ENCODE measurements around the gene SLC30A3.

Gene SLC30A3

DNA sequence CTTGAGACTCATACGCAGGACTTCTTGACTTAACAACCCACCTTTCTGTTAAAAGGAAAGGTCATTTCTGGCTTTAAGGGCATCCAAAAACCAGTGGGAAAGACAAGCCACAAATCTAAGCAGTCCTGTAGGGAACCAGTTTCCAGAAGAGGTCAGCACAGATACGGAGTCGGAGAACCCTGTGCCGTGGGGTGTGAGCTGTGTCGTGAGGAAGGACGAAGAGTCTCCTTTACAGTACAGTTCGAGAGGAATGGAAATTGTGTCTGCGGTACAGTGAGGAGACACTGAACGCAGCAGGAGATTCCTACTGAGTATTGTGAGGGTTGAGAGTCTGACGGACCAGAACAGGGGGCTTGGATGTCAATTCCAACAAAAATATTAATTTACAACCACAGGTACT lies 17.7 kb downstream of the SLC30A3 start:
- Histone ChIP-seq H2AFZ (ENCODE audit: low read depth, low read length) (no peak overlapping the region), H4K20me1 (ENCODE audit: insufficient read depth, low read length) (no peaks in the 10 kb centered on the region), H3K27me3 (ENCODE audit: low read depth, low read length) (no peaks in the 10 kb centered on the region), H3K4me2 (ENCODE audit: low read length) (no peak overlapping the region), H3K9me3 (ENCODE audit: insufficient read depth, low read length) (no peaks in the 10 kb centered on the region), H3K79me2 (ENCODE audit: low read length) (no peaks in the 10 kb centered on the region), H3K36me3 (replicated peaks; ENCODE audit: low read depth, low read length) (peaks cover 44% of the 10 kb centered on the region), H3K4me1 (ENCODE audit: low read length) (no peaks in the 10 kb centered on the region), H3K4me3 (ENCODE audit: low read length) (no peak overlapping the region), H3K27ac (ENCODE audit: low read length) (no peak overlapping the region), H3K9ac (ENCODE audit: low read length) (no peak overlapping the region)
- TF ChIP-seq, protein P1, sequence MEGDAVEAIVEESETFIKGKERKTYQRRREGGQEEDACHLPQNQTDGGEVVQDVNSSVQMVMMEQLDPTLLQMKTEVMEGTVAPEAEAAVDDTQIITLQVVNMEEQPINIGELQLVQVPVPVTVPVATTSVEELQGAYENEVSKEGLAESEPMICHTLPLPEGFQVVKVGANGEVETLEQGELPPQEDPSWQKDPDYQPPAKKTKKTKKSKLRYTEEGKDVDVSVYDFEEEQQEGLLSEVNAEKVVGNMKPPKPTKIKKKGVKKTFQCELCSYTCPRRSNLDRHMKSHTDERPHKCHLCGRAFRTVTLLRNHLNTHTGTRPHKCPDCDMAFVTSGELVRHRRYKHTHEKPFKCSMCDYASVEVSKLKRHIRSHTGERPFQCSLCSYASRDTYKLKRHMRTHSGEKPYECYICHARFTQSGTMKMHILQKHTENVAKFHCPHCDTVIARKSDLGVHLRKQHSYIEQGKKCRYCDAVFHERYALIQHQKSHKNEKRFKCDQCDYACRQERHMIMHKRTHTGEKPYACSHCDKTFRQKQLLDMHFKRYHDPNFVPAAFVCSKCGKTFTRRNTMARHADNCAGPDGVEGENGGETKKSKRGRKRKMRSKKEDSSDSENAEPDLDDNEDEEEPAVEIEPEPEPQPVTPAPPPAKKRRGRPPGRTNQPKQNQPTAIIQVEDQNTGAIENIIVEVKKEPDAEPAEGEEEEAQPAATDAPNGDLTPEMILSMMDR (IDR thresholded peaks at IDR 0.05; ENCODE audit: low read depth, low read length): no peak
- no peak for TF ChIP-seq EZH2phosphoT487 (IDR thresholded peaks at IDR 0.05; ENCODE audit: low read depth)

DNA sequence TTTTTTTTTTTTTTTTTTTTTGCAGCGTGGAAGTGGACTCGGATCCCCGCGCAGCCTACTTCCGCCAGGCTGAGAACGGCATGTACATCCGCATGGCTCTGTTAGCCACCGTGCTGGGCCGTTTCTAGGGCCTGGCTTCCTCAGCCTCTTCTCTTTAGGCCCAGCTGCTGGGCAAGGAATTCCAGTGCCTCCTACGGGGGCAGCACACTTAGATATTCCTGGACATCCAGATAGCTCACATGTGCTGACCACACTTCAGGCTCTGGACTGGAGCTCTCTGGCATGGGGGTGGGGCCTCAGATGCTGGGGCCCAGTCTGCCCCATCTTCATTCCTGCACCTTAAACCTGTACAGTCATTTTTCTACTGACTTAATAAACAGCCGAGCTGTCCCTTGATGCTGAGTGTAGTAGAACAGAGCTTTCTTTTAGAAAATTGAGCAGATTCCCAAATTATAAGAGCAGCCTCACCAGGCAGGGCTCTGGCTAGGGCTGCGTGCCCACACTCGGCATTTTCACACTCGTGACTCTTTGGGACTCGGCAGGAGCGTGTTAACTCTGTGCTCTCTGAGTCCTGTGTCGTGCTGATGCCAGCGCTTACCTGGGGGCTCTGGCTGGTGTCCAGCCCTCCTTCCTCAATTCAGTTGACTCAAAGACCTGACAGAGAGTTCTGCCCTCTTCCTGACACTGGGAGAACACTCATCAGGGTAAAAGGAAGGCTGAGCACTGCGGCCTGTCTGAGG lies 19.3 kb downstream of the SLC30A3 start:
- Histone ChIP-seq H3K79me2 (ENCODE audit: low read length) (no peaks in the 10 kb centered on the region), H3K9me3 (ENCODE audit: insufficient read depth, low read length) (no peaks in the 10 kb centered on the region), H3K4me1 (ENCODE audit: low read length) (no peaks in the 10 kb centered on the region), H3K27ac (ENCODE audit: low read length) (no peak overlapping the region), H3K27me3 (ENCODE audit: low read depth, low read length) (no peaks in the 10 kb centered on the region), H3K36me3 (replicated peaks; ENCODE audit: low read depth, low read length) (peaks cover 56% of the 10 kb centered on the region), H3K4me2 (ENCODE audit: low read length) (no peak overlapping the region), H3K4me3 (ENCODE audit: low read length) (no peak overlapping the region), H3K9ac (ENCODE audit: low read length) (no peak overlapping the region), H4K20me1 (ENCODE audit: insufficient read depth, low read length) (no peaks in the 10 kb centered on the region), H2AFZ (ENCODE audit: low read depth, low read length) (no peak overlapping the region)
- TF ChIP-seq EZH2phosphoT487 (IDR thresholded peaks at IDR 0.05; ENCODE audit: low read depth): no peak
- TF ChIP-seq, protein P1 (IDR thresholded peaks at IDR 0.05; ENCODE audit: low read depth, low read length): no peak

DNA sequence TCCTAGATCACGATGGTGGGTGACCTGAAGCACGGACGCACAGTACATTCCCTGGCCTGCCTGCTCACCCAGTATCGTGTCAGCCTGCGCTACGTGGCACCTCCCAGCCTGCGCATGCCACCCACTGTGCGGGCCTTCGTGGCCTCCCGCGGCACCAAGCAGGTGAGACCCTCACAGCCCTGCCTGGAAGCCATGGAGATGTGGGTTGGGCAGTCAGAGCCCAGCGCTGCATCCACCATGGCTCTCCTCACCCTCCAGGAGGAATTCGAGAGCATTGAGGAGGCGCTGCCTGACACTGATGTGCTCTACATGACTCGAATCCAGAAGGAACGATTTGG lies 20.3 kb downstream of the SLC30A3 start:
- Histone ChIP-seq H4K20me1 (ENCODE audit: insufficient read depth, low read length) (no peaks in the 10 kb centered on the region), H2AFZ (ENCODE audit: low read depth, low read length) (no peak overlapping the region), H3K36me3 (replicated peaks; ENCODE audit: low read depth, low read length) (peaks cover 65% of the 10 kb centered on the region), H3K27ac (ENCODE audit: low read length) (no peak overlapping the region), H3K9ac (ENCODE audit: low read length) (no peak overlapping the region), H3K79me2 (ENCODE audit: low read length) (no peaks in the 10 kb centered on the region), H3K27me3 (ENCODE audit: low read depth, low read length) (no peaks in the 10 kb centered on the region), H3K4me2 (ENCODE audit: low read length) (no peak overlapping the region), H3K4me1 (ENCODE audit: low read length) (no peaks in the 10 kb centered on the region), H3K4me3 (ENCODE audit: low read length) (no peak overlapping the region), H3K9me3 (ENCODE audit: insufficient read depth, low read length) (no peaks in the 10 kb centered on the region)
- TF ChIP-seq, protein P1 (IDR thresholded peaks at IDR 0.05; ENCODE audit: low read depth, low read length): no peak
- TF ChIP-seq EZH2phosphoT487 (IDR thresholded peaks at IDR 0.05; ENCODE audit: low read depth): no peak

DNA sequence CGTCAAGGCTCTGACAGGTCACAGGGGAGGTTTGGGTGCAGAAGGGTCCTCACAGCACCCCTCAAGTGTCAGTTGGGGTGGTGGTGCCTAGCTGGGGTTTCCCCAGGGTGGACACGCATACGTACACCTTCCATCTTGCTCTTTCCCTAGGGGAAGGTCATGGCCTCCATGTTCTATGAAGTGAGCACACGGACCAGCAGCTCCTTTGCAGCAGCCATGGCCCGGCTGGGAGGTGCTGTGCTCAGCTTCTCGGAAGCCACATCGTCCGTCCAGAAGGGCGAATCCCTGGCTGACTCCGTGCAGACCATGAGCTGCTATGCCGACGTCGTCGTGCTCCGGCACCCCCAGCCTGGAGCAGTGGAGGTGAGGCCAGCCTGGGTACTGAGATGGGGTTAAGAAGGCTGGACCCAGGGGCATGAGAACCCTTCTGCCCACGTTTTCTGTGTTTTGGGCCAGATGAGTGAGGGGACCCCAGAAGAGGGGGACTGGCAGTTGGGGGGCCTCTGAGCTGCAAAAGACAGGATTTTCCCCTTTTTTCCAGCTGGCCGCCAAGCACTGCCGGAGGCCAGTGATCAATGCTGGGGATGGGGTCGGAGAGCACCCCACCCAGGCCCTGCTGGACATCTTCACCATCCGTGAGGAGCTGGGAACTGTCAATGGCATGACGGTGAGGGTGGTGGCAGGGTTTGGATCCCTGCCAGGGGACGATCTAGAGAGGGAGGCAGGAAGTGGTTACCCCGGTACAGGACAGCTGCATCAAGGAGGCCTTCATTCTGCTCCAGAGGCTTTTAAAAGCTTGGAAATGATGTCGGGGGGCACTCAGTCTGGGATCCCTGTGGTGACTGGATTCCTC lies 20.9 kb downstream of the SLC30A3 start:
- no peaks in the 10 kb centered on the region for H3K27me3 ChIP-seq (ENCODE audit: low read depth, low read length)
- H3K4me3 ChIP-seq (ENCODE audit: low read length): no peak overlapping the region
- H3K27ac ChIP-seq (ENCODE audit: low read length): no peak overlapping the region
- H3K4me1 ChIP-seq (ENCODE audit: low read length): no peaks in the 10 kb centered on the region
- no peaks in the 10 kb centered on the region for H4K20me1 ChIP-seq (ENCODE audit: insufficient read depth, low read length)
- H3K9me3 ChIP-seq (ENCODE audit: insufficient read depth, low read length): no peaks in the 10 kb centered on the region
- no peak for TF ChIP-seq EZH2phosphoT487 (IDR thresholded peaks at IDR 0.05; ENCODE audit: low read depth)
- TF ChIP-seq, protein P1 (IDR thresholded peaks at IDR 0.05; ENCODE audit: low read depth, low read length): no peak
- no peaks in the 10 kb centered on the region for H3K79me2 ChIP-seq (ENCODE audit: low read length)
- no peak overlapping the region for H3K4me2 ChIP-seq (ENCODE audit: low read length)
- H3K9ac ChIP-seq (ENCODE audit: low read length): no peak overlapping the region
- no peak overlapping the region for H2AFZ ChIP-seq (ENCODE audit: low read depth, low read length)
- H3K36me3 ChIP-seq (replicated peaks; ENCODE audit: low read depth, low read length): peaks cover 68% of the 10 kb centered on the region

Measured in OCI-LY3 (cell line).